ENCODE results near the gene OR14C36. TPM values are rescaled to one million over a fixed set of nuclear protein-coding genes. Genes with fewer than 3 reads are reported as not detected.

Gene OR14C36
- total RNA-seq, 2 donors from 2014 or later, result not detected

DNA sequence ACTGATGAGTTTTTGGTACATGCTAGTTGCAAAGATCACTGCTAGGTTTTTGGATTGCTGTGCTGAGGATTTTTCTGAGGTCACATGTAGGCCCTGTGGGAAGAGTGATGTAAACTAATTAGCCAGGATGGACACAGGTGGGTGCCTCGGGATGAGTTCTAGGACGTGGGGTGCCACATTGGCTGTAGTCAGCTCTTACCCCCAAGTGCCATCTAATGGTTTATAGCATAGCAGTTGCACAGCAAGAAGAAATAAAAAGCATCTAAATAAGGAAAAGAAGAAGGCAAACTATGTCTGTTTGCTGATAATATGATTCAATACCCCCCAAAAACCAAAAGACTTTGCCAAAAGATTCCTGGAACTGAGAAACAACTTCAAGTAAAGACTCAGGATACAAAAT, 44.5 kb downstream of the OR14C36 start:
- Histone ChIP-seq H3K9me3 (no peaks in the 10 kb centered on the region), H3K36me3 (no peaks in the 10 kb centered on the region), H3K27ac (no peak overlapping the region), H3K27me3 (no peaks in the 10 kb centered on the region), H3K4me3 (no peak overlapping the region), H3K4me1 (no peaks in the 10 kb centered on the region), H3K9ac (ENCODE audit: low read depth in 2 of 2, low read length in 2 of 2) (no peak overlapping the region)
- intact Hi-C loops (cut with DNase I), result no loop called here
- TF ChIP-seq, protein P1, sequence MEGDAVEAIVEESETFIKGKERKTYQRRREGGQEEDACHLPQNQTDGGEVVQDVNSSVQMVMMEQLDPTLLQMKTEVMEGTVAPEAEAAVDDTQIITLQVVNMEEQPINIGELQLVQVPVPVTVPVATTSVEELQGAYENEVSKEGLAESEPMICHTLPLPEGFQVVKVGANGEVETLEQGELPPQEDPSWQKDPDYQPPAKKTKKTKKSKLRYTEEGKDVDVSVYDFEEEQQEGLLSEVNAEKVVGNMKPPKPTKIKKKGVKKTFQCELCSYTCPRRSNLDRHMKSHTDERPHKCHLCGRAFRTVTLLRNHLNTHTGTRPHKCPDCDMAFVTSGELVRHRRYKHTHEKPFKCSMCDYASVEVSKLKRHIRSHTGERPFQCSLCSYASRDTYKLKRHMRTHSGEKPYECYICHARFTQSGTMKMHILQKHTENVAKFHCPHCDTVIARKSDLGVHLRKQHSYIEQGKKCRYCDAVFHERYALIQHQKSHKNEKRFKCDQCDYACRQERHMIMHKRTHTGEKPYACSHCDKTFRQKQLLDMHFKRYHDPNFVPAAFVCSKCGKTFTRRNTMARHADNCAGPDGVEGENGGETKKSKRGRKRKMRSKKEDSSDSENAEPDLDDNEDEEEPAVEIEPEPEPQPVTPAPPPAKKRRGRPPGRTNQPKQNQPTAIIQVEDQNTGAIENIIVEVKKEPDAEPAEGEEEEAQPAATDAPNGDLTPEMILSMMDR (IDR thresholded peaks at IDR 0.05), result no peak
- no peak for DNase-seq

Other genes starting within 250 kb of the OR14C36 start
- not detected for gene OR2M5, start 203.6 kb upstream of the OR14C36 start, total RNA-seq
- not detected for gene OR2M2, start 174.0 kb upstream of the OR14C36 start, total RNA-seq
- gene OR2M3, start 151.5 kb upstream of the OR14C36 start, total RNA-seq, result not detected
- not detected for gene OR2M4, start 117.4 kb upstream of the OR14C36 start, total RNA-seq
- not detected for gene OR2T33, start 70.8 kb upstream of the OR14C36 start, total RNA-seq
- not detected for gene OR2T12, start 45.4 kb upstream of the OR14C36 start, total RNA-seq
- gene OR2M7, start 24.2 kb upstream of the OR14C36 start, total RNA-seq, result not detected
- gene OR2T4, start 12.9 kb downstream of the OR14C36 start, total RNA-seq, result not detected
- not detected for gene OR2T6, start 27.0 kb downstream of the OR14C36 start, total RNA-seq
- gene OR2T1, start 54.3 kb downstream of the OR14C36 start, total RNA-seq, result not detected
- gene OR2T2, start 96.9 kb downstream of the OR14C36 start, total RNA-seq, result not detected
- not detected for gene OR2T3, start 124.6 kb downstream of the OR14C36 start, total RNA-seq
- gene OR2T5, start 139.8 kb downstream of the OR14C36 start, total RNA-seq, result not detected
- not detected for gene OR2G6, start 159.3 kb downstream of the OR14C36 start, total RNA-seq
- gene OR2T29, start 214.0 kb downstream of the OR14C36 start, total RNA-seq, result not detected
- not detected for gene OR2T34, start 226.0 kb downstream of the OR14C36 start, total RNA-seq
- not detected for gene OR2T10, start 248.9 kb downstream of the OR14C36 start, total RNA-seq